K562 (cell line): ENCODE results near the gene INSR. TPM values are rescaled to one million over a fixed set of nuclear protein-coding genes. Genes with fewer than 3 reads are reported as not detected.

Experiments used
- BHLHE40 ChIP-seq: IDR thresholded peaks from 2 replicates; pipeline ENCODE4 v1.6.1; 2011; ENCODE audit warnings: low read length, improper control_type of control experiment
- CEBPG ChIP-seq, 3 experiments: fragments of 200-800 bp in 1 of 3; sonication (Bioruptor generic) in 1 of 3; sonication (generic) in 1 of 3; formaldehyde crosslinking in 1 of 3; IDR thresholded peaks in 2 of 3; conservative IDR thresholded peaks in 1 of 3; 2 replicates each; pipeline versions ENCODE4 v1.6.1 to v1.8.0; 2016 to 2022; ENCODE audit warnings: missing compliant biosample characterization in 2 of 3, missing genetic modification characterization in 2 of 3, mild to moderate bottlenecking in 1 of 3, missing genetic modification reagents in 1 of 3
- CHCHD3 ChIP-seq: fragments of 250-450 bp; sonication (Bioruptor Pico); IDR thresholded peaks from 2 replicates; pipeline ENCODE4 v2.1.2; 2022; ENCODE audit warnings: mild to moderate bottlenecking
- EP300 ChIP-seq: IDR thresholded peaks from 2 replicates; pipeline ENCODE4 v1.6.1; 2012; ENCODE audit warnings: low read length, improper control_type of control experiment
- ETS2 ChIP-seq: IDR thresholded peaks from 2 replicates; pipeline ENCODE4 v1.6.1; 2016; ENCODE audit warnings: borderline replicate concordance, missing genetic modification characterization, mild to moderate bottlenecking, moderate library complexity, missing compliant biosample characterization; ENCODE audit not compliant: poor library complexity, severe bottlenecking
- GATAD2B ChIP-seq: fragments of 450-650 bp; IDR thresholded peaks from 2 replicates; pipeline ENCODE4 v1.6.1; 2017; ENCODE audit warnings: mild to moderate bottlenecking, borderline replicate concordance
- HDAC2 ChIP-seq: fragments of 450-650 bp; IDR thresholded peaks from 2 replicates; pipeline ENCODE4 v1.6.1; 2016; ENCODE audit warnings: mild to moderate bottlenecking
- MEF2A ChIP-seq: IDR thresholded peaks from 2 replicates; pipeline ENCODE4 v1.6.1; 2011; ENCODE audit warnings: low read depth, mild to moderate bottlenecking, low read length, moderate library complexity; ENCODE audit not compliant: control insufficient read depth
- SIRT6 ChIP-seq: IDR thresholded peaks from one replicate; pipeline ENCODE4 v1.6.1; 2012; ENCODE audit warnings: low read depth, mild to moderate bottlenecking, control low read depth, inconsistent platforms, low read length, moderate library complexity
- ZBTB1 ChIP-seq: sonication (generic); formaldehyde crosslinking; IDR thresholded peaks from 2 replicates; pipeline ENCODE4 v1.8.1; 2023; ENCODE audit warnings: missing genetic modification reagents, low read depth, mild to moderate bottlenecking, borderline replicate concordance
- polyA plus RNA-seq, 8 experiments: library from polyadenylated mRNA; depleted of rRNA in 4 of 8; stranded (reverse) in 5 of 8; unstranded in 3 of 8; fragments of >200 nt; fragmentation: Nextera tagmentation in 2 of 8; fragmentation: Illumina TruSeq in 1 of 8; extraction: Ambion mirVana in 2 of 8; extraction: Trizol in 1 of 8; gene quantifications; 2 replicates each; pipeline versions ENCODE4 v1.2.1 to v1.2.3, GENCODE V29; 2011 to 2014; ENCODE audit warnings: inconsistent platforms in 1 of 8, missing spikeins in 1 of 8
- total RNA-seq, 7 experiments: library from RNA; depleted of rRNA in 6 of 7; stranded (reverse); fragments of >200 nt in 6 of 7; fragmentation: Illumina TruSeq in 2 of 7; extraction: Trizol in 2 of 7; gene quantifications; 2 replicates each; pipeline versions ENCODE4 v1.2.1 to v1.2.3, GENCODE V29; 2011 to 2021; ENCODE audit warnings: low replicate concordance in 1 of 7
- TF ChIP-seq, protein P1 (sequence below): fragments of 450-650 bp; IDR thresholded peaks from 2 replicates; pipeline ENCODE4 v1.6.1; 2017; ENCODE audit warnings: antibody characterized with exemption, mild to moderate bottlenecking
- TF ChIP-seq, protein P2 (sequence below): sonication (generic); formaldehyde crosslinking; IDR thresholded peaks from 2 replicates; pipeline ENCODE4 v1.9.0; 2022; ENCODE audit warnings: mild to moderate bottlenecking, missing genetic modification reagents
- TF ChIP-seq, protein P3 (sequence below), 2 experiments: fragments of 450-650 bp in 1 of 2; sonication (generic) in 1 of 2; formaldehyde crosslinking in 1 of 2; IDR thresholded peaks in 1 of 2; conservative IDR thresholded peaks in 1 of 2; 2 replicates each; pipeline versions ENCODE4 v1.6.1 to v1.8.1; 2016 to 2023; ENCODE audit warnings: mild to moderate bottlenecking in 2 of 2, moderate library complexity in 2 of 2, inconsistent platforms in 1 of 2, missing genetic modification reagents in 1 of 2
- TF ChIP-seq, protein P4 (sequence below): fragments of 250-450 bp; sonication (Bioruptor Pico); IDR thresholded peaks from 2 replicates; pipeline ENCODE4 v1.4.0; 2020; ENCODE audit warnings: mild to moderate bottlenecking
- TF ChIP-seq, protein P5 (sequence below): sonication (generic); formaldehyde crosslinking; IDR thresholded peaks from 2 replicates; pipeline ENCODE4 v1.8.0; 2022; ENCODE audit warnings: missing genetic modification reagents, mild to moderate bottlenecking, moderate library complexity, borderline replicate concordance

The INSR gene
- total and polyA plus RNA-seq, 9 of the 15 experiments (the other 6 are each of a cell fraction or from before 2014, with no cell fraction given) = 0.04 to 0.88 (median 0.41) TPM

DNA sequence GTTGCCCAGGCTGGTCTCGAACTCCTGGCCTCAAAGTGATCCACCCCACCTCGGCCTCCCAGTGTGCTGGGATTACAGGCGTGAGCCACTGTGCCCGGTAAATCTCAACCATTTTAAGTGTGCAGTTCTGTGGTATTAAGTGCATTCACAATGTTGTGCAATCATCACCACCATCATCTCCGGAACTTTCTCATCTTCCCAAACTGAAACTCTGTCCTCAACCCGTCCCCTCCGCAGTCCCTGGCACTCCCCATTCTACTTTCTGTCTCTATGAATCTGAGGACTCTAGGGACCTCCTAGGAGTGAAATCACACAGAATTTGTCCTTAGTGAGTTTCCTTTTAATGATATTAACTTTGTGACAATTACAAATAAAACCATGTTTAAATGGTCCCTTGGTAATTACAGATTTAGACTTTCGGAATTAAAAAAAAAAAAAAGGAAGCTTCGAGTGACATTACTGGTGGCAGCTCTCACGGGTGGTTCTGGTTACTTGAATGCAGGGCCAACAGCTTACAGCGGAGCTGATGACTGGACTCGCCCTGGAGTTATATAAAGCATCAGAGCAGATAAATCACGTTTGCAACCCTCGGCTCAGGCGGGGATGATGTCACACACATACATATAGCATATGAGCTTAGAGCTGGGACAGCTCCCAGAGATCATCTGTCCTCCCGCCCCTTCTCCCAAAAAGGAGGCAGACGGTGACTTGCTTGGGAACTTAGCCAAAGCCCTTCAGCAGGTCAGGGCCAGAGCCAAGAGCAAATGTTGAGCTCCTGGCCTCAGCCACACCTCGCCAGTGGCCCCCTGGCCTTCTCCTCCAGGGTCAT is 134.9 kb downstream of the INSR start (continued):
- TF ChIP-seq, protein P1, sequence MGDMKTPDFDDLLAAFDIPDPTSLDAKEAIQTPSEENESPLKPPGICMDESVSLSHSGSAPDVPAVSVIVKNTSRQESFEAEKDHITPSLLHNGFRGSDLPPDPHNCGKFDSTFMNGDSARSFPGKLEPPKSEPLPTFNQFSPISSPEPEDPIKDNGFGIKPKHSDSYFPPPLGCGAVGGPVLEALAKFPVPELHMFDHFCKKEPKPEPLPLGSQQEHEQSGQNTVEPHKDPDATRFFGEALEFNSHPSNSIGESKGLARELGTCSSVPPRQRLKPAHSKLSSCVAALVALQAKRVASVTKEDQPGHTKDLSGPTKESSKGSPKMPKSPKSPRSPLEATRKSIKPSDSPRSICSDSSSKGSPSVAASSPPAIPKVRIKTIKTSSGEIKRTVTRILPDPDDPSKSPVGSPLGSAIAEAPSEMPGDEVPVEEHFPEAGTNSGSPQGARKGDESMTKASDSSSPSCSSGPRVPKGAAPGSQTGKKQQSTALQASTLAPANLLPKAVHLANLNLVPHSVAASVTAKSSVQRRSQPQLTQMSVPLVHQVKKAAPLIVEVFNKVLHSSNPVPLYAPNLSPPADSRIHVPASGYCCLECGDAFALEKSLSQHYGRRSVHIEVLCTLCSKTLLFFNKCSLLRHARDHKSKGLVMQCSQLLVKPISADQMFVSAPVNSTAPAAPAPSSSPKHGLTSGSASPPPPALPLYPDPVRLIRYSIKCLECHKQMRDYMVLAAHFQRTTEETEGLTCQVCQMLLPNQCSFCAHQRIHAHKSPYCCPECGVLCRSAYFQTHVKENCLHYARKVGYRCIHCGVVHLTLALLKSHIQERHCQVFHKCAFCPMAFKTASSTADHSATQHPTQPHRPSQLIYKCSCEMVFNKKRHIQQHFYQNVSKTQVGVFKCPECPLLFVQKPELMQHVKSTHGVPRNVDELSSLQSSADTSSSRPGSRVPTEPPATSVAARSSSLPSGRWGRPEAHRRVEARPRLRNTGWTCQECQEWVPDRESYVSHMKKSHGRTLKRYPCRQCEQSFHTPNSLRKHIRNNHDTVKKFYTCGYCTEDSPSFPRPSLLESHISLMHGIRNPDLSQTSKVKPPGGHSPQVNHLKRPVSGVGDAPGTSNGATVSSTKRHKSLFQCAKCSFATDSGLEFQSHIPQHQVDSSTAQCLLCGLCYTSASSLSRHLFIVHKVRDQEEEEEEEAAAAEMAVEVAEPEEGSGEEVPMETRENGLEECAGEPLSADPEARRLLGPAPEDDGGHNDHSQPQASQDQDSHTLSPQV = no peak
- TF ChIP-seq SIRT6 = no peak
- no peak for TF ChIP-seq HDAC2
- TF ChIP-seq, protein P2, sequence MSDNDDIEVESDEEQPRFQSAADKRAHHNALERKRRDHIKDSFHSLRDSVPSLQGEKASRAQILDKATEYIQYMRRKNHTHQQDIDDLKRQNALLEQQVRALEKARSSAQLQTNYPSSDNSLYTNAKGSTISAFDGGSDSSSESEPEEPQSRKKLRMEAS = no peak
- TF ChIP-seq CEBPG (CRISPR knock-in tag; IDR thresholded peaks at IDR 0.05) = 0 out of 2 replicates have a peak, but pooled peaks have one; percentile 18
- TF ChIP-seq CEBPG (tag; conservative IDR thresholded peaks at IDR 0.05 in 1 of 2, IDR thresholded peaks at IDR 0.05 in 1 of 2) = peak; percentile 58 to 75; a peak in 3 of 4 replicates
- peak; percentile 29; the same call in 1 of the 2 replicates for TF ChIP-seq BHLHE40
- TF ChIP-seq, protein P3, sequence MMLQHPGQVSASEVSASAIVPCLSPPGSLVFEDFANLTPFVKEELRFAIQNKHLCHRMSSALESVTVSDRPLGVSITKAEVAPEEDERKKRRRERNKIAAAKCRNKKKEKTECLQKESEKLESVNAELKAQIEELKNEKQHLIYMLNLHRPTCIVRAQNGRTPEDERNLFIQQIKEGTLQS (IDR thresholded peaks at IDR 0.05) = peak; percentile 80
- TF ChIP-seq, protein P3 (CRISPR knock-in tag; conservative IDR thresholded peaks at IDR 0.05) = no peak
- TF ChIP-seq, protein P4, sequence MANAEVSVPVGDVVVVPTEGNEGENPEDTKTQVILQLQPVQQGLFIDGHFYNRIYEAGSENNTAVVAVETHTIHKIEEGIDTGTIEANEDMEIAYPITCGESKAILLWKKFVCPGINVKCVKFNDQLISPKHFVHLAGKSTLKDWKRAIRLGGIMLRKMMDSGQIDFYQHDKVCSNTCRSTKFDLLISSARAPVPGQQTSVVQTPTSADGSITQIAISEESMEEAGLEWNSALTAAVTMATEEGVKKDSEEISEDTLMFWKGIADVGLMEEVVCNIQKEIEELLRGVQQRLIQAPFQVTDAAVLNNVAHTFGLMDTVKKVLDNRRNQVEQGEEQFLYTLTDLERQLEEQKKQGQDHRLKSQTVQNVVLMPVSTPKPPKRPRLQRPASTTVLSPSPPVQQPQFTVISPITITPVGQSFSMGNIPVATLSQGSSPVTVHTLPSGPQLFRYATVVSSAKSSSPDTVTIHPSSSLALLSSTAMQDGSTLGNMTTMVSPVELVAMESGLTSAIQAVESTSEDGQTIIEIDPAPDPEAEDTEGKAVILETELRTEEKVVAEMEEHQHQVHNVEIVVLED (CRISPR knock-in tag) = no peak
- no peak for TF ChIP-seq ZBTB1 (CRISPR knock-in tag)
- TF ChIP-seq MEF2A = peak; percentile 62; the same call in 1 of the 2 replicates
- TF ChIP-seq, protein P5, sequence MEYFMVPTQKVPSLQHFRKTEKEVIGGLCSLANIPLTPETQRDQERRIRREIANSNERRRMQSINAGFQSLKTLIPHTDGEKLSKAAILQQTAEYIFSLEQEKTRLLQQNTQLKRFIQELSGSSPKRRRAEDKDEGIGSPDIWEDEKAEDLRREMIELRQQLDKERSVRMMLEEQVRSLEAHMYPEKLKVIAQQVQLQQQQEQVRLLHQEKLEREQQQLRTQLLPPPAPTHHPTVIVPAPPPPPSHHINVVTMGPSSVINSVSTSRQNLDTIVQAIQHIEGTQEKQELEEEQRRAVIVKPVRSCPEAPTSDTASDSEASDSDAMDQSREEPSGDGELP = no peak
- TF ChIP-seq GATAD2B = no peak
- TF ChIP-seq CHCHD3 (CRISPR knock-in tag) = no peak
- no peak for TF ChIP-seq ETS2
- no peak for TF ChIP-seq EP300
